DOHH2 (cell line): ENCODE results near the gene IZUMO1.

ENCODE experiments used
- H3F3A ChIP-seq: fragments of 200-600 bp; sonication (generic), shearing (Covaris generic); 2 replicates; pipeline ENCODE4 v1.6.0; 2016; ENCODE audit warnings: antibody characterized with exemption, mild to moderate bottlenecking; ENCODE audit not compliant: control insufficient read depth, insufficient read depth
- H3K27ac ChIP-seq: fragments of 200-600 bp; sonication (generic); 2 replicates; pipeline ENCODE4 v1.5.1; 2014; ENCODE audit warnings: low read depth, mild to moderate bottlenecking, low read length, moderate library complexity
- H3K27me3 ChIP-seq: fragments of 200-600 bp; sonication (generic); 2 replicates; pipeline ENCODE4 v1.6.1; 2014; ENCODE audit warnings: mild to moderate bottlenecking, low read length, mixed read lengths; ENCODE audit not compliant: control insufficient read depth
- H3K36me3 ChIP-seq: fragments of 200-600 bp; sonication (generic); 2 replicates; pipeline ENCODE4 v1.6.1; 2014; ENCODE audit warnings: mild to moderate bottlenecking, low read length, moderate library complexity, mixed read lengths; ENCODE audit not compliant: control insufficient read depth
- H3K4me1 ChIP-seq: fragments of 200-600 bp; sonication (generic); 2 replicates; pipeline ENCODE4 v1.6.1; 2014; ENCODE audit warnings: mild to moderate bottlenecking, low read length, mixed read lengths; ENCODE audit not compliant: control insufficient read depth
- H3K4me2 ChIP-seq: fragments of 200-600 bp; sonication (generic); 2 replicates; pipeline ENCODE4 v1.6.0; 2014; ENCODE audit warnings: mild to moderate bottlenecking, low read length, moderate library complexity
- H3K4me3 ChIP-seq: fragments of 200-600 bp; sonication (generic); 2 replicates; pipeline ENCODE4 v1.5.1; 2014; ENCODE audit warnings: mild to moderate bottlenecking, low read length, mixed read lengths
- H3K79me2 ChIP-seq: fragments of 200-600 bp; sonication (generic); 2 replicates; pipeline ENCODE4 v1.6.1; 2014; ENCODE audit warnings: mild to moderate bottlenecking, low read length, mixed read lengths; ENCODE audit not compliant: control insufficient read depth
- H3K9me2 ChIP-seq: fragments of 200-600 bp; sonication (generic); replicated peaks from 2 replicates; pipeline ENCODE4 v1.6.1; 2014; ENCODE audit warnings: mild to moderate bottlenecking, low read length, mixed read lengths; ENCODE audit not compliant: control insufficient read depth
- H3K9me3 ChIP-seq: fragments of 200-600 bp; sonication (generic); 2 replicates; pipeline ENCODE4 v1.6.1; 2014; ENCODE audit warnings: antibody characterized with exemption, low read length, mixed read lengths; ENCODE audit not compliant: control insufficient read depth, insufficient read depth
- H4K20me1 ChIP-seq: fragments of 200-600 bp; sonication (generic); 2 replicates; pipeline ENCODE4 v1.6.0; 2014; ENCODE audit warnings: low read depth, mild to moderate bottlenecking, antibody characterized with exemption, low read length, moderate library complexity; ENCODE audit not compliant: control insufficient read depth, insufficient read depth
- CTCF ChIP-seq: fragments of 200-600 bp; sonication (generic); IDR thresholded peaks from one replicate; pipeline ENCODE4 v1.5.1; 2014; ENCODE audit warnings: antibody characterized with exemption, mild to moderate bottlenecking, low read depth, low read length; ENCODE audit not compliant: poor library complexity, severe bottlenecking
- EZH2phosphoT487 ChIP-seq: fragments of 200-600 bp; sonication (generic); IDR thresholded peaks from 2 replicates; pipeline ENCODE4 v1.6.1; 2017; ENCODE audit warnings: borderline replicate concordance, mild to moderate bottlenecking, antibody characterized with exemption, low read length, moderate library complexity, mixed read lengths

The IZUMO1 gene

GRCh38 chr19:48760504-48761205 lies 13.9 kb upstream of the IZUMO1 start:
- Histone ChIP-seq H3K9me2 (no peaks in the 10 kb centered on the region), H3K27me3 (peaks cover 7% of the 10 kb centered on the region), H3K79me2 (no peaks in the 10 kb centered on the region), H3K9me3 (no peaks in the 10 kb centered on the region), H3K4me1 (peaks cover 7% of the 10 kb centered on the region), H3K4me2 (peak overlapping the region; percentile 21; the same call in 1 of the 2 replicates), H4K20me1 (no peaks in the 10 kb centered on the region), H3K27ac (no peak overlapping the region), H3F3A (no peaks in the 10 kb centered on the region), H3K4me3 (no peak overlapping the region), H3K36me3 (no peaks in the 10 kb centered on the region)
- TF ChIP-seq CTCF (no peak), EZH2phosphoT487 (no peak)

GRCh38 chr19:48757741-48758144 lies 11.0 kb upstream of the IZUMO1 start:
- Histone ChIP-seq H3K4me2 (no peak overlapping the region), H3K79me2 (no peaks in the 10 kb centered on the region), H3K9me3 (no peaks in the 10 kb centered on the region), H3K27me3 (peaks cover 15% of the 10 kb centered on the region), H3K36me3 (no peaks in the 10 kb centered on the region), H3K9me2 (no peaks in the 10 kb centered on the region), H3K4me1 (peaks cover 14% of the 10 kb centered on the region), H3F3A (no peaks in the 10 kb centered on the region), H4K20me1 (no peaks in the 10 kb centered on the region), H3K4me3 (no peak overlapping the region), H3K27ac (no peak overlapping the region)
- TF ChIP-seq CTCF, result no peak
- no peak for TF ChIP-seq EZH2phosphoT487

DNA sequence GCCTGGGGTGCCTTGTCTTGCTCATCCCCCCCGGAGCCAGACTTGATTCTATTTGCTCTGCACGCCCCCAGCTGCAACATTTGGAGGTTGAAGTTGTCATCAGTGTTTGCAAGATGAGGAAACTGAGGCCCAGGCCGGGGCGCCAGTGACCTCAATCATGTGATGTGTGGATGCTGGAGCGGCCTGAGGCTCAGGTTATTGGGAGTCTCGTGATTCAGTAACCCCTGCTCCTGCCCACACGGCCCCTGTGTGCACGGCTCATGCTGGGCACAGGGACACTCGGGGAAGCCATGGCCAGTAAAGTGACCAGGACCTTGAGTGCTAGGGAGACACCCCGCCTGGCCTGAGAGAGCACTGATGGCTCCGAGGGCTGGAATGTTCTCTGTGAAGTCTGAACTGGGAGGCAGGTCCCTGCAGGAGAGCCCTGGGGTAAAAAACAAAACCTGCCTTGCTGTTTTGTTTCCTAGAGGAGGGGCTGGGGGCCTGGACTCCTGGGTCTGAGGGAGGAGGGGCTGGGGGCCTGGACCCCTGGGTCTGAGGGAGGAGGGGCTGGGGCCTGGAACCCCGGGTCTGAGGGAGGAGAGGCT lies 10.5 kb upstream of the IZUMO1 start:
- Histone ChIP-seq H3K4me1 (peaks cover 20% of the 10 kb centered on the region), H3K27ac (no peak overlapping the region), H3F3A (0 out of 2 replicates have a peak, but pooled peaks cover under 1% of the 10 kb centered on the region), H3K9me3 (no peaks in the 10 kb centered on the region), H3K9me2 (no peaks in the 10 kb centered on the region), H3K4me3 (no peak overlapping the region), H3K36me3 (no peaks in the 10 kb centered on the region), H3K27me3 (peaks cover 18% of the 10 kb centered on the region), H4K20me1 (no peaks in the 10 kb centered on the region), H3K79me2 (no peaks in the 10 kb centered on the region), H3K4me2 (no peak overlapping the region)
- no peak for TF ChIP-seq EZH2phosphoT487
- no peak for TF ChIP-seq CTCF
